Thoracic aorta (tissue), 2 donors: ENCODE measurements around the gene ZNF511. TPM values are rescaled to one million over a fixed set of nuclear protein-coding genes. Genes with fewer than 3 reads are reported as not detected.

Source experiments
- ATAC-seq: fragments of 150-250 bp; one replicate; pipeline ENCODE4 v1.8.0; 2017; ENCODE audit warnings: low read depth; ENCODE audit not compliant: insufficient number of reproducible peaks, low FRiP score
- DNase-seq: peaks from one replicate; pipeline ENCODE4 v3.0.0-alpha.2; 2020; ENCODE audit warnings: low spot score
- H3K27ac ChIP-seq, 2 donors: fragments of 200-600 bp; sonication (generic); 1 replicate in 1 of 2; 2 replicates in 1 of 2; pipeline ENCODE4 v1.5.1; 2016; ENCODE audit warnings: mild to moderate bottlenecking in 2 of 2, moderate library complexity in 2 of 2
- H3K27me3 ChIP-seq: fragments of 200-600 bp; sonication (generic); replicated peaks from 2 replicates; pipeline ENCODE4 v1.6.0; 2016; ENCODE audit warnings: mild to moderate bottlenecking; ENCODE audit not compliant: insufficient read depth
- H3K36me3 ChIP-seq: fragments of 200-600 bp; sonication (generic); one replicate; pipeline ENCODE4 v1.5.1; 2016
- H3K4me1 ChIP-seq, 2 donors: fragments of 200-600 bp; sonication (generic); 1 replicate in 1 of 2; 2 replicates in 1 of 2; pipeline versions ENCODE4 v1.5.1 to v1.6.0; 2016; ENCODE audit warnings: low read depth in 2 of 2, mild to moderate bottlenecking in 1 of 2; ENCODE audit not compliant: control insufficient read depth in 1 of 2
- H3K4me3 ChIP-seq: fragments of 200-600 bp; sonication (generic); 2 replicates; pipeline ENCODE4 v1.5.1; 2016; ENCODE audit warnings: mild to moderate bottlenecking
- H3K9me3 ChIP-seq: fragments of 200-600 bp; sonication (generic); 2 replicates; pipeline ENCODE4 v1.5.1; 2016
- total RNA-seq, 2 donors: library from RNA; depleted of rRNA; stranded (reverse); fragments of >200 nt; gene quantifications; one replicate each; pipeline versions ENCODE4 v1.1.0 to v1.2.3, GENCODE V29; 2016
- TF ChIP-seq, protein P1 (sequence below): fragments of 200-600 bp; sonication (generic); IDR thresholded peaks from one replicate; pipeline ENCODE4 v1.5.1; 2019; ENCODE audit warnings: antibody characterized with exemption

Gene ZNF511
- total RNA-seq, 2 donors from 2014 or later = 20.0 to 33.2 TPM

DNA sequence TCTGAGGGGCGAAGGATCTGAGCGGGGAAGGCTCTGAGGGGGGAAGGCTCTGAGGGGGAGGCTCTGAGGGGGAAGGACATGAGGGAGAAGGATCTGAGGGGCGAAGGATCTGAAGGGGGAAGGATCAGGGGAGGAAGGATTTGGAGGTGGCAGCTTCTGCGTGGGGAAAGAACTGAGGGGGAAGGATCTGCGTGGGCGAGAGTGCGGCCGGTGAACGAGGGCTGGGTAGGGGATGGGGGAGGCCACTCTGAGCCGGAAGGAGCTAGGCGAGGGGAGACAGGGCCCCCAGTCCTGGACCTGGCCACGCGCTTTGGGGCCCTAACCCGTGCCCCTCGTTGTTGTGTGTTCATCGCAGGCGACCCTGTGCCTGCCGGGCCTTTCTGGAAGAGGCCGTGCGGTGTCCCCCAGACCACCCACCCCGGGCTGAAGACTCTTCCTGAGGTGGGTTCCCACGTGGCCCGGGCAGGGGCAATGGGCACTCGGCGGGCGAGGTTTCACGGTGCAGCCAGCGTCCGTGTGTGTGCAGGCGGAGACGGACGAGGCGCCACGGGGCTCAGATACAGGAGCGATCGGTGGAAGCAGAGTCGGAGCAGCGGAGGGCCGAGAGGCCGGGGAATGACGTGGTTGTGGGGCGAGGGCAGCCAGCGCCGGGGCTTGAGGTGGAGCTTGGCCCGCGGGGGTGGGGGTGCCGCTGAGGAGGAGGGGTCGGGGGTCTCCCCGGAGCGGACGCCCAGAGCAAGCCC, 26.0 kb downstream of the ZNF511 start:
- Histone ChIP-seq H3K4me3 (peak overlapping the region; percentile 69), H3K27ac (no peak overlapping the region), H3K27me3 (peaks cover 6% of the 10 kb centered on the region), H3K9me3 (no peaks in the 10 kb centered on the region), H3K36me3 (no peaks in the 10 kb centered on the region), H3K4me1 (peaks cover 17 to 25% of the 10 kb centered on the region in 2 donors)
- ATAC-seq (no peak), DNase-seq (no peak)
- TF ChIP-seq, protein P1, sequence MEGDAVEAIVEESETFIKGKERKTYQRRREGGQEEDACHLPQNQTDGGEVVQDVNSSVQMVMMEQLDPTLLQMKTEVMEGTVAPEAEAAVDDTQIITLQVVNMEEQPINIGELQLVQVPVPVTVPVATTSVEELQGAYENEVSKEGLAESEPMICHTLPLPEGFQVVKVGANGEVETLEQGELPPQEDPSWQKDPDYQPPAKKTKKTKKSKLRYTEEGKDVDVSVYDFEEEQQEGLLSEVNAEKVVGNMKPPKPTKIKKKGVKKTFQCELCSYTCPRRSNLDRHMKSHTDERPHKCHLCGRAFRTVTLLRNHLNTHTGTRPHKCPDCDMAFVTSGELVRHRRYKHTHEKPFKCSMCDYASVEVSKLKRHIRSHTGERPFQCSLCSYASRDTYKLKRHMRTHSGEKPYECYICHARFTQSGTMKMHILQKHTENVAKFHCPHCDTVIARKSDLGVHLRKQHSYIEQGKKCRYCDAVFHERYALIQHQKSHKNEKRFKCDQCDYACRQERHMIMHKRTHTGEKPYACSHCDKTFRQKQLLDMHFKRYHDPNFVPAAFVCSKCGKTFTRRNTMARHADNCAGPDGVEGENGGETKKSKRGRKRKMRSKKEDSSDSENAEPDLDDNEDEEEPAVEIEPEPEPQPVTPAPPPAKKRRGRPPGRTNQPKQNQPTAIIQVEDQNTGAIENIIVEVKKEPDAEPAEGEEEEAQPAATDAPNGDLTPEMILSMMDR = no peak

DNA sequence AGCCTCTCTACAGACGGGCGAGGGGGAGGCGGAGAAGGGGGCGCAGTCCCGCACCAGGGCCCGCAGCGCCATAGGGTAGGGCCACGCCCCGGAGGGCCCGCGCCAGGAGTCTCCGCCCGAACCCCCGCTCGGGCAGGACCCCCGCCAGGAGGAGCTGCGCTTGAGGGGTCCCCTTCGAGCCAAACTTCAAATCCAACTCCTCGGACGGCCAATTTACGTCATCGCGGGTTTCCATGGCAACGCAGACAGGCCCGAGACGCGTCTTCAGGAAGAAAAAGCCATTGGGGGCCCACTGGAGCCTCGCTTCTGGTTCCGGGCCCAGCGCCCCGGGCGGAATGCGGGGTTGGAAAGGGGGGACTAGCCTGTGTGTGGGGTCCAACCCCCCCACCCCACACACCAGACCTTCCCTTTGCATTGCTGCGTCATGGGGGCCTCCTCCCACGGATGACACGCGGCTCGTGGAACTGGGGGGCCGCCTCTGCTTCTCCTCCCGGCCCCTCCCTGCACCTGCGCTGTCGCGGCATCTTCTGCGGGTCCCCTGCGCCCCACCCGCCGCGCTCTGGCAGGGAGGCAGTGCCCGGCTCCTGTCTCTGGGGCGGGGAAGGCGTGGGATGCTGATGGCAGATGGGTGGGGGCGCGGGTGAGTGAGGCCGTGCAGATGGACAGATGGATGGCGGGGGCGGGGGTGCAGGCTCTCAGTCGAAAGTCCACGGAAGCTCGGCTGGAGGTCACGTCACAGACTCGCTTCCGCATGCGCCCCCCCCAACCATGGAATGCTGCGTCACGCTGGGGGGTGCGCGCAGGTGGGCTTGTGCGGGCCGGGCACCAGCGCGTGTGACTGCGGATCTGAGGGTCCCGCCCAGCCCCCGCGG, 26.8 kb downstream of the ZNF511 start:
- TF ChIP-seq, protein P1 = no peak

DNA sequence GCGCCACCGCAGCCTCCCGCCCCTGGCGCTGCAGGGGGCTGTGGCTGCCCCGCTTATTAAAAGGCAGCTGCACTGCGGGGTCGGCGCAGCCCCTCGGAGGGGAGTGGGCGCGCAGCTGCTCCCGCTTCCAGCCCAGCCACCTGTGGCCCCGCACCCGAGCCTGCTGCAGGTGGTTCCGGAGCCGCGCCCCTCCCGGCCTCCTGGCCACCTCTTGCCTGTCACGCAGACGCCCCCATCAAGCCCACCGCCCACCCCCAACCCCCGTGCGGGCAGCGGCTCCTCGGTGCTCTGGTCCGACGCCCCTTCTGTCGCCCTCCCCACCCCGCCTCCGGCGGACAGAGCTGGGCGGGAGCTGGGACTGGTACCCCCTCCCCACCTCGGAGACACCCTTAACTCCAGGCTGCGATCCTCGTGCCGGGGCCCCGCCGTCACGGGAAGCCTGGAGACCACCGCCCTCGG, 27.4 kb downstream of the ZNF511 start:
- Histone ChIP-seq H3K27ac (no peak overlapping the region), H3K36me3 (no peaks in the 10 kb centered on the region), H3K4me3 (peak overlapping the region; percentile 69), H3K4me1 (peaks cover 17 to 22% of the 10 kb centered on the region in 2 donors), H3K9me3 (no peaks in the 10 kb centered on the region), H3K27me3 (peaks cover 6% of the 10 kb centered on the region)
- ATAC-seq (no peak), DNase-seq (no peak)
- TF ChIP-seq, protein P1 = no peak

More for the DNA sequence above, 26.8 kb downstream of the ZNF511 start:
- peaks cover 6% of the 10 kb centered on the region for H3K27me3 ChIP-seq
- peaks cover 17 to 22% of the 10 kb centered on the region in 2 donors for H3K4me1 ChIP-seq
- H3K27ac ChIP-seq = no peak overlapping the region
- ATAC-seq (no peak), DNase-seq (no peak)
- H3K4me3 ChIP-seq = peak overlapping the region; percentile 69
- no peaks in the 10 kb centered on the region for H3K9me3 ChIP-seq
- H3K36me3 ChIP-seq = no peaks in the 10 kb centered on the region

DNA sequence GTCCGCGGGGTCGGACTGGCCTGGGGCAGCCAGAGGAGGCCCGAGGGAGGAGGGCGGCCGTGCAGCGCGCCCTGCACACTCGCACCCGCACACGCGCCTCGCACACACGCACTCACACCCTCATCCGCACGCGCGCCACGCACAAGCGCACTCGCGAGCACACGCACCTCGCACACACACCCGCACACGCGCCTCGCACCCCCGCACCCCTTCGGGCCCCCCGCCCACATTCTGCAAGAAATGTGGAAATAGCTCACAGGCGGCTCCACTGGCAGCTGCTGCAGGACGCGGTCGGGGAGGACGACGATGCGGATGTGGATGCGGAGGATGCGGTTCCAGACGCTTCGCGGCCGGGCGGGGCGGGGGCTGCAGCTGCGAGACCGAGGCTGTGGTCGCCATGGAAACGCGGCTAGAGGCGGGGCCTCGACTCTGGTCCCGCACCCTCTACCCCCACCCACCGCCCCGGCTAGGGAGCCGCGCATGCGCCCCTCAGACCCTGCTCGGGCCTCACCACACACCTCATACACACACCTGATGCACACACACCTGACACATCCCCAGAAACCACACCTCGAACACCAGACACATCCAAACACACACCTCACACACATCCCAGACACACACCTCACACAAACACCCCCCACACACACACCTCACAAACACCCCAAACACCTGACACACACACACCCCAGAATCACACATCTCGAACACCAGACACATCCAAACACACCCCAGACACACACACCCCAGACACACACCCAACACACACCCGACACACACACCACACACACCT, 28.1 kb downstream of the ZNF511 start, which contains the start of gene CALY:
Gene CALY, minus strand, starts transcription at position 320 of the 793 bp plus-strand sequence. CDS start 7,907 bp downstream, outside the sequence.
- Histone ChIP-seq H3K4me1 (peaks cover 17 to 22% of the 10 kb centered on the region in 2 donors), H3K9me3 (no peaks in the 10 kb centered on the region), H3K27me3 (peaks cover 6% of the 10 kb centered on the region), H3K36me3 (no peaks in the 10 kb centered on the region), H3K4me3 (peak within 1 kb of the TSS; percentile 69), H3K27ac (no peak within 1 kb of the TSS)
- TF ChIP-seq, protein P1 = no peak
- ATAC-seq (no peak), DNase-seq (no peak)
